Activated CD8-positive, alpha-beta T cell treated with anti-CD3 and anti-CD28 coated beads for 36 hours (primary cell): ENCODE data around the gene TOLLIP. TPM values are rescaled to one million over a fixed set of nuclear protein-coding genes. Genes with fewer than 3 reads are reported as not detected.

ENCODE experiments used
- ATAC-seq: fragments of 200-7000 bp; cut with Tn5 transposase; one replicate; pipeline ENCODE4 v1.10.0; 2021; ENCODE audit warnings: mild to moderate bottlenecking, moderate library complexity
- CTCF ChIA-PET: fragments of 350-600 bp; sonication (Branson Sonifier 250); formaldehyde crosslinking; loops from one replicate; lab custom pipeline; 2021; ENCODE audit warnings: antibody characterized with exemption; lab: Charles Lee
- POLR2A ChIA-PET: fragments of 350-600 bp; sonication (Branson Sonifier 250); formaldehyde crosslinking; loops from one replicate; lab custom pipeline; 2021; ENCODE audit warnings: antibody characterized with exemption; lab: Charles Lee
- DNase-seq: peaks from one replicate; pipeline ENCODE4 v3.0.0-alpha.2; 2020
- H3K27ac Mint-ChIP-seq: one replicate; pipeline ENCODE4 v1.8.0; 2021; ENCODE audit warnings: mild to moderate bottlenecking, mixed read lengths
- H3K27me3 Mint-ChIP-seq: one replicate; pipeline ENCODE4 v1.8.0; 2021; ENCODE audit warnings: mixed read lengths
- H3K36me3 Mint-ChIP-seq: one replicate; pipeline ENCODE4 v1.8.0; 2021; ENCODE audit warnings: low read depth, mixed read lengths
- H3K4me1 Mint-ChIP-seq: one replicate; pipeline ENCODE4 v1.8.0; 2021; ENCODE audit warnings: low read depth, mixed read lengths
- H3K4me3 Mint-ChIP-seq: one replicate; pipeline ENCODE4 v1.8.0; 2021; ENCODE audit warnings: mild to moderate bottlenecking, moderate library complexity, mixed read lengths
- H3K9me3 Mint-ChIP-seq: one replicate; pipeline ENCODE4 v1.8.0; 2021; ENCODE audit warnings: mixed read lengths
- CTCF ChIP-seq: fragments of 200-600 bp; IDR thresholded peaks from one replicate; pipeline ENCODE4 v1.8.0; 2022; ENCODE audit warnings: antibody characterized with exemption, mild to moderate bottlenecking
- intact Hi-C: fragments of 100-400 bp; cut with micrococcal nuclease; formaldehyde crosslinking; loops from one replicate; pipeline ENCODE4 v1.10.0; 2022
- total RNA-seq, 2 experiments: library from RNA; stranded (reverse); gene quantifications; one replicate each; pipeline ENCODE4 v1.2.3, GENCODE V29; 2021

Gene TOLLIP
- total RNA-seq, 2 experiments from 2014 or later = 32.4 to 33.1 TPM

- intact Hi-C loops = no loop called here
- Mint-ChIP-seq H3K4me3 (no peak overlapping the region), H3K27ac (no peak overlapping the region), H3K4me1 (peaks cover 39% of the 10 kb centered on the region), H3K9me3 (no peaks in the 10 kb centered on the region), H3K27me3 (no peaks in the 10 kb centered on the region), H3K36me3 (peaks cover 3% of the 10 kb centered on the region)
- DNase-seq = no peak
- no peak for ATAC-seq
- ChIA-PET POLR2A (no interaction called here), CTCF (interaction anchor here (0.6 kb wide), 1 partner anchor 82 kb away, joined by 3 read pairs; no protein-coding TSS in a partner anchor)
- no peak for TF ChIP-seq CTCF
These were observed 5.5 kb downstream of the TOLLIP start for GRCh38 chr11:1303973-1304372.

GRCh38 chr11:1303126-1303821, 6.2 kb downstream of the TOLLIP start:
- no peak overlapping the region for H3K27ac Mint-ChIP-seq
- ChIA-PET POLR2A (no interaction called here), CTCF (interaction anchor here (0.6 kb wide), 1 partner anchor 82 kb away, joined by 3 read pairs; no protein-coding TSS in a partner anchor)

GRCh38 chr11:1302461-1303125, 6.8 kb downstream of the TOLLIP start:
- Mint-ChIP-seq H3K4me1 (peaks cover 29% of the 10 kb centered on the region), H3K27me3 (no peaks in the 10 kb centered on the region), H3K4me3 (no peak overlapping the region), H3K9me3 (no peaks in the 10 kb centered on the region), H3K27ac (no peak overlapping the region), H3K36me3 (peaks cover 3% of the 10 kb centered on the region)
- ChIA-PET POLR2A (interaction anchor here (0.7 to 1.3 kb wide), 3 partner anchors 35 to 177 kb away, joined by 3 to 4 read pairs (median 3); no protein-coding TSS in a partner anchor), CTCF (no interaction called here)
- DNase-seq (no peak), ATAC-seq (no peak)
- intact Hi-C loops = no loop called here
- no peak for TF ChIP-seq CTCF

More at GRCh38 chr11:1303126-1303821, 6.2 kb downstream of the TOLLIP start:
- TF ChIP-seq CTCF = no peak
- ATAC-seq = no peak
- no peak for DNase-seq
- intact Hi-C loops = no loop called here
- Mint-ChIP-seq H3K4me3 (no peak overlapping the region), H3K27me3 (no peaks in the 10 kb centered on the region), H3K9me3 (no peaks in the 10 kb centered on the region), H3K4me1 (peaks cover 35% of the 10 kb centered on the region), H3K36me3 (peaks cover 3% of the 10 kb centered on the region)

GRCh38 chr11:1302041-1302460, 7.4 kb downstream of the TOLLIP start:
- Mint-ChIP-seq H3K27me3 (no peaks in the 10 kb centered on the region), H3K36me3 (peaks cover 3% of the 10 kb centered on the region), H3K27ac (no peak overlapping the region), H3K9me3 (no peaks in the 10 kb centered on the region), H3K4me3 (no peak overlapping the region), H3K4me1 (peaks cover 23% of the 10 kb centered on the region)
- ATAC-seq (no peak), DNase-seq (no peak)
- intact Hi-C loops = no loop called here
- ChIA-PET CTCF (no interaction called here), POLR2A (interaction anchor here (0.7 to 1.3 kb wide), 3 partner anchors 34 to 178 kb away, joined by 3 to 4 read pairs (median 3); no protein-coding TSS in a partner anchor)
- TF ChIP-seq CTCF = no peak
